Measurements from ENCODE around the gene SULF2. TPM values are rescaled to one million over a fixed set of nuclear protein-coding genes. Genes with fewer than 3 reads are reported as not detected.
A peak's percentile ranks its signal among the peaks of the same experiment; 100 is the strongest.

Gene SULF2
- total RNA-seq, 1 experiment from 2014 or later: 23.5 TPM

- DNase-seq (ENCODE audit: low spot score): no peak
Measured at GRCh38 chr20:47711046-47711752, 74.1 kb downstream of the SULF2 start.

GRCh38 chr20:47710665-47711045, 74.6 kb downstream of the SULF2 start:
- no peak for DNase-seq (ENCODE audit: low spot score)

GRCh38 chr20:47708953-47709833, 76.1 kb downstream of the SULF2 start:
- DNase-seq (ENCODE audit: low spot score): no peak

- no peak for DNase-seq (ENCODE audit: low spot score)
Measured at GRCh38 chr20:47708140-47708807, 77.0 kb downstream of the SULF2 start.

- DNase-seq (ENCODE audit: low spot score): no peak
Measured at GRCh38 chr20:47706345-47706744, 78.9 kb downstream of the SULF2 start.

- DNase-seq (ENCODE audit: low spot score): no peak
Measured at GRCh38 chr20:47705497-47705856, 79.8 kb downstream of the SULF2 start.

- peak; percentile 71 for DNase-seq (ENCODE audit: low spot score)
Measured at GRCh38 chr20:47704746-47705496, 80.4 kb downstream of the SULF2 start.

GRCh38 chr20:47703748-47704147, 81.5 kb downstream of the SULF2 start:
- no peak for DNase-seq (ENCODE audit: low spot score)

GRCh38 chr20:47701612-47702011, 83.7 kb downstream of the SULF2 start:
- DNase-seq (ENCODE audit: low spot score): peak; percentile 90

- no peak for DNase-seq (ENCODE audit: low spot score)
Measured at GRCh38 chr20:47700327-47700726, 85.0 kb downstream of the SULF2 start.

GRCh38 chr20:47699818-47700217, 85.5 kb downstream of the SULF2 start:
- no peak for DNase-seq (ENCODE audit: low spot score)

- no peak for DNase-seq (ENCODE audit: low spot score)
Measured at GRCh38 chr20:47698142-47698541, 87.1 kb downstream of the SULF2 start.

- DNase-seq (ENCODE audit: low spot score): no peak
Measured at GRCh38 chr20:47696856-47697255, 88.4 kb downstream of the SULF2 start.

GRCh38 chr20:47694021-47694818, 91.1 kb downstream of the SULF2 start:
- no peak for DNase-seq (ENCODE audit: low spot score)

- DNase-seq (ENCODE audit: low spot score): peak; percentile 28
Measured at GRCh38 chr20:47691625-47692024, 93.7 kb downstream of the SULF2 start.

GRCh38 chr20:47689731-47690130, 95.5 kb downstream of the SULF2 start:
- DNase-seq (ENCODE audit: low spot score): no peak

- peak; percentile 45 for DNase-seq (ENCODE audit: low spot score)
Measured at GRCh38 chr20:47688385-47689381, 96.6 kb downstream of the SULF2 start.

GRCh38 chr20:47687095-47687987, 97.9 kb downstream of the SULF2 start:
- DNase-seq (ENCODE audit: low spot score): no peak

- DNase-seq (ENCODE audit: low spot score): peak; percentile 91
Measured at GRCh38 chr20:47686545-47686944, 98.7 kb downstream of the SULF2 start.
